HepG2 (cell line): Measurements from ENCODE around the gene PTPRH.

ENCODE experiments used
- DMTF1 ChIP-seq: sonication (generic); formaldehyde crosslinking; IDR thresholded peaks from 2 replicates; pipeline ENCODE4 v1.4.0; 2020; ENCODE audit warnings: mild to moderate bottlenecking, missing genetic modification reagents
- EEA1 ChIP-seq: sonication (generic); formaldehyde crosslinking; IDR thresholded peaks from 2 replicates; pipeline ENCODE4 v1.5.1; 2020; ENCODE audit warnings: mild to moderate bottlenecking, missing genetic modification reagents, borderline replicate concordance
- EP300 ChIP-seq, 3 experiments: sonication (generic) in 1 of 3; formaldehyde crosslinking in 1 of 3; IDR thresholded peaks; 2 replicates each; pipeline versions ENCODE4 v1.5.1 to v1.6.1; 2011 to 2020; ENCODE audit warnings: low read depth in 2 of 3, low read length in 2 of 3, borderline replicate concordance in 1 of 3, improper control_type of control experiment in 1 of 3, mild to moderate bottlenecking in 1 of 3, missing genetic modification reagents in 1 of 3, moderate library complexity in 1 of 3
- GFI1 ChIP-seq: sonication (generic); formaldehyde crosslinking; IDR thresholded peaks from 2 replicates; pipeline ENCODE4 v1.5.0; 2020; ENCODE audit warnings: missing genetic modification reagents, mild to moderate bottlenecking, borderline replicate concordance
- HCFC1 ChIP-seq: fragments of 150-350 bp; IDR thresholded peaks from 2 replicates; pipeline ENCODE4 v1.6.1; 2014; ENCODE audit warnings: low read depth, low read length
- MIXL1 ChIP-seq: IDR thresholded peaks from 2 replicates; pipeline ENCODE4 v1.6.1; 2016
- MXD1 ChIP-seq: sonication (generic); formaldehyde crosslinking; IDR thresholded peaks from 2 replicates; pipeline ENCODE4 v1.4.0; 2020; ENCODE audit warnings: mild to moderate bottlenecking, missing genetic modification reagents
- PHF21A ChIP-seq: sonication (generic); formaldehyde crosslinking; IDR thresholded peaks from 2 replicates; pipeline ENCODE4 v1.5.0; 2020; ENCODE audit warnings: mild to moderate bottlenecking, missing genetic modification reagents
- RBM22 ChIP-seq: fragments of 200-400 bp; formaldehyde crosslinking; optimal IDR thresholded peaks from 2 replicates; pipeline ENCODE3; 2017; ENCODE audit warnings: mild to moderate bottlenecking, low read length, moderate library complexity
- RXRB ChIP-seq: IDR thresholded peaks from 2 replicates; pipeline ENCODE4 v1.6.1; 2016; ENCODE audit warnings: borderline replicate concordance, missing genetic modification reagents, missing compliant biosample characterization
- ZKSCAN5 ChIP-seq: sonication (generic); formaldehyde crosslinking; IDR thresholded peaks from 2 replicates; pipeline ENCODE4 v1.5.1; 2020; ENCODE audit warnings: mild to moderate bottlenecking, missing genetic modification reagents
- ZNF20 ChIP-seq: sonication (generic); formaldehyde crosslinking; IDR thresholded peaks from 2 replicates; pipeline ENCODE4 v1.4.0; 2020; ENCODE audit warnings: mild to moderate bottlenecking, moderate library complexity, missing genetic modification reagents
- ZNF7 ChIP-seq: IDR thresholded peaks from 2 replicates; pipeline ENCODE4 v1.6.1; 2016; ENCODE audit warnings: missing biosample characterization, missing genetic modification reagents
- ZNF777 ChIP-seq: sonication (generic); formaldehyde crosslinking; IDR thresholded peaks from 2 replicates; pipeline ENCODE4 v1.4.0; 2020; ENCODE audit warnings: missing genetic modification reagents

GRCh38 chr19:55173714-55174409 is 35.4 kb downstream of the PTPRH start:
- TF ChIP-seq ZNF777 (CRISPR knock-in tag) (peak; percentile 48; the same call in 1 of the 2 replicates), DMTF1 (CRISPR knock-in tag) (no peak), RBM22 (no peak), GFI1 (CRISPR knock-in tag) (no peak), ZNF7 (CRISPR knock-in tag) (no peak), EP300 (IDR thresholded peaks at IDR 0.05; ENCODE audit: low read depth in 2 of 2, low read length in 2 of 2) (no peak), EP300 (CRISPR knock-in tag; IDR thresholded peaks at IDR 0.05; ENCODE audit: borderline replicate concordance) (no peak), MIXL1 (CRISPR knock-in tag) (no peak), ZKSCAN5 (CRISPR knock-in tag) (no peak), PHF21A (no peak), RXRB (CRISPR knock-in tag) (no peak), ZNF20 (CRISPR knock-in tag) (no peak), MXD1 (CRISPR knock-in tag) (no peak), HCFC1 (no peak), EEA1 (CRISPR knock-in tag) (no peak)
